Esophagus squamous epithelium (tissue), 5 donors: ENCODE results near the gene ADIG. TPM values are rescaled to one million over a fixed set of nuclear protein-coding genes. Genes with fewer than 3 reads are reported as not detected.

Source experiments
- DNase-seq: peaks from one replicate; lab custom pipeline; 2025; lab: John Stamatoyannopoulos, UW
- H3K27ac ChIP-seq, 4 donors: fragments of 200-600 bp; sonication (generic); one replicate each; pipeline ENCODE4 v1.5.1; 2016 to 2019; ENCODE audit warnings: mild to moderate bottlenecking in 1 of 4
- H3K27me3 ChIP-seq, 4 donors: fragments of 200-600 bp; sonication (generic); 1 replicate in 3 of 4; 2 replicates in 1 of 4; pipeline versions ENCODE4 v1.5.1 to v1.6.0; 2017 to 2021; ENCODE audit warnings: antibody characterized with exemption in 1 of 4
- H3K36me3 ChIP-seq, 3 donors: fragments of 200-600 bp; sonication (generic); one replicate each; pipeline ENCODE4 v1.5.1; 2016 to 2019
- H3K4me1 ChIP-seq, 3 donors: fragments of 200-600 bp; sonication (generic); one replicate each; pipeline ENCODE4 v1.5.1; 2017 to 2019
- H3K4me3 ChIP-seq, 4 donors: fragments of 200-600 bp; sonication (generic); 1 replicate in 3 of 4; 2 replicates in 1 of 4; pipeline ENCODE4 v1.5.1; 2016 to 2019; ENCODE audit warnings: mild to moderate bottlenecking in 2 of 4, moderate library complexity in 1 of 4
- H3K9me3 ChIP-seq, 3 donors: fragments of 200-600 bp; sonication (generic); one replicate each; pipeline ENCODE4 v1.5.1; 2016 to 2019
- POLR2A ChIP-seq, 4 donors: fragments of 450-650 bp; IDR thresholded peaks; one replicate each; pipeline ENCODE4 v1.6.1; 2017; ENCODE audit warnings: antibody characterized with exemption in 4 of 4, mild to moderate bottlenecking in 4 of 4, moderate library complexity in 3 of 4
- WGBS, 2 donors: methylation state at CpG; one replicate each; pipeline ENCODE4 v1.1.5; 2018; 5-methylcytosine and 5-hydroxymethylcytosine counted together
- intact Hi-C: fragments of 100-400 bp; cut with DNase I; formaldehyde crosslinking; loops from one replicate; pipeline ENCODE4 v1.15.0; 2022
- total RNA-seq, 4 donors: library from RNA; depleted of rRNA; stranded (reverse); fragments of >200 nt; gene quantifications; one replicate each; pipeline ENCODE4 v1.1.0, GENCODE V29; 2016
- TF ChIP-seq, protein P1 (sequence below), 6 experiments: fragments of 450-650 bp in 4 of 6; fragments of 200-600 bp in 2 of 6; sonication (generic) in 2 of 6; IDR thresholded peaks; one replicate each; pipeline ENCODE4 v1.5.1; 2016 to 2019; ENCODE audit warnings: antibody characterized with exemption in 6 of 6, mild to moderate bottlenecking in 4 of 6, moderate library complexity in 4 of 6
- donor health status: DM: yes; HTN: yes; CAD: no.

ADIG gene
- total RNA-seq, 4 donors from 2014 or later, result not detected

DNA sequence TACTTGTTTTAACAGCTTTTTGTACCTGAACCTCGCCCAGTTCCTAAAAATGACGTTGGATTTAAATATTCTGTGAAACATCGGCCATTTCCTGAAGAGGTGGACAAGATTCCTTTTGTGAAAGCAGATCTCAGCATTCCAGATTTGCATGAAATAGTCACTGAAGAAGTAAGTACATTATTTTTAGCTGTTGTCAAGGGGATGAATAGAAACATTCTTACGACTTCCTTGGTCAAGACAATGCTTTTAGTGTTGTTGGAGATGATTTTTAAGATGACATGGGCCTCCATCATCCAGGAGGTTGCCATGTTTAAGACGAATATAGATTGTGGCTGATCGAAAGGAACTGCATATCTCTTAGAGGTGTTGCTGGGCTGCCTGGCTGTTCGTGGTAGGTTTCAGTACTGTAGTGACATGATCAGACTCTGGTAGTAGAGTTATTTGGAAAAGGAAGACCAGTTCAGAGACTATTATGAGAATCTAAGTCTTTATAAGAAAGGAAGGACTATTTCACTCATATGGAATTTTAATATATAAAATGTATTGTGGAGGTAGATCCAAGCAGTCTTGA lies 29.9 kb upstream of the ADIG start:
- Histone ChIP-seq H3K36me3 (peaks cover 0 to 100% (median 6%) of the 10 kb centered on the region in 3 donors), H3K4me3 (no peak overlapping the region), H3K4me1 (no peaks in the 10 kb centered on the region), H3K27ac (no peak overlapping the region), H3K27me3 (no peaks in the 10 kb centered on the region), H3K9me3 (no peaks in the 10 kb centered on the region)
- WGBS, 2 donors, result 83 to 89% methylated on average over 7 of the region's 7 CpGs
- intact Hi-C loops, result no loop called here
- no peak for DNase-seq
- no peak for TF ChIP-seq POLR2A (IDR thresholded peaks at IDR 0.05)
- TF ChIP-seq, protein P1, sequence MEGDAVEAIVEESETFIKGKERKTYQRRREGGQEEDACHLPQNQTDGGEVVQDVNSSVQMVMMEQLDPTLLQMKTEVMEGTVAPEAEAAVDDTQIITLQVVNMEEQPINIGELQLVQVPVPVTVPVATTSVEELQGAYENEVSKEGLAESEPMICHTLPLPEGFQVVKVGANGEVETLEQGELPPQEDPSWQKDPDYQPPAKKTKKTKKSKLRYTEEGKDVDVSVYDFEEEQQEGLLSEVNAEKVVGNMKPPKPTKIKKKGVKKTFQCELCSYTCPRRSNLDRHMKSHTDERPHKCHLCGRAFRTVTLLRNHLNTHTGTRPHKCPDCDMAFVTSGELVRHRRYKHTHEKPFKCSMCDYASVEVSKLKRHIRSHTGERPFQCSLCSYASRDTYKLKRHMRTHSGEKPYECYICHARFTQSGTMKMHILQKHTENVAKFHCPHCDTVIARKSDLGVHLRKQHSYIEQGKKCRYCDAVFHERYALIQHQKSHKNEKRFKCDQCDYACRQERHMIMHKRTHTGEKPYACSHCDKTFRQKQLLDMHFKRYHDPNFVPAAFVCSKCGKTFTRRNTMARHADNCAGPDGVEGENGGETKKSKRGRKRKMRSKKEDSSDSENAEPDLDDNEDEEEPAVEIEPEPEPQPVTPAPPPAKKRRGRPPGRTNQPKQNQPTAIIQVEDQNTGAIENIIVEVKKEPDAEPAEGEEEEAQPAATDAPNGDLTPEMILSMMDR (IDR thresholded peaks at IDR 0.05), result no peak

DNA sequence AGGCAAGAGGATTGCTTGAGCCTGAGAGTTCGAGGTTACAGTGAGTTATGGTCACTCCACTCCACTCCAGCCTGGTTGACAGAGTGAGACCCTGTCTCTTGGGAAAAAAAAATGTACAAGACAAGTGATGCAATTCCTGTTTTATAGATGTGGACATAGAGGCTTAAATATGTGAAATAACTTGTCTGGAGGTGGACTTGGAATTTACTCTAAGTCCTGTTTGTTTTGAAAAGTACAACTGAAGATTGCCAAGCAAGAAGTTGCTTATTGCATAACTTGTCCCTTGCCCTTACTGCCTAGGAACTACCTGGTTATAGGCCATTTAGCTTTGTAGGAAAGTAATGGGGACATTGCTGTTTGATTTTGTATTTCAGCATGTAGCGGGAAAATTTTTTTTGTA lies 26.0 kb upstream of the ADIG start:
- no peak overlapping the region for H3K27ac ChIP-seq
- WGBS, 2 donors, result 91 to 100% methylated on average over 2 of the region's 2 CpGs
- H3K27me3 ChIP-seq, result no peaks in the 10 kb centered on the region
- no peaks in the 10 kb centered on the region for H3K4me1 ChIP-seq
- intact Hi-C loops, result no loop called here
- H3K4me3 ChIP-seq, result no peak overlapping the region
- H3K9me3 ChIP-seq, result no peaks in the 10 kb centered on the region
- no peak for DNase-seq
- TF ChIP-seq, protein P1 (IDR thresholded peaks at IDR 0.05), result no peak
- no peak for TF ChIP-seq POLR2A (IDR thresholded peaks at IDR 0.05)
- H3K36me3 ChIP-seq, result peaks cover 0 to 100% (median 0%) of the 10 kb centered on the region in 3 donors

DNA sequence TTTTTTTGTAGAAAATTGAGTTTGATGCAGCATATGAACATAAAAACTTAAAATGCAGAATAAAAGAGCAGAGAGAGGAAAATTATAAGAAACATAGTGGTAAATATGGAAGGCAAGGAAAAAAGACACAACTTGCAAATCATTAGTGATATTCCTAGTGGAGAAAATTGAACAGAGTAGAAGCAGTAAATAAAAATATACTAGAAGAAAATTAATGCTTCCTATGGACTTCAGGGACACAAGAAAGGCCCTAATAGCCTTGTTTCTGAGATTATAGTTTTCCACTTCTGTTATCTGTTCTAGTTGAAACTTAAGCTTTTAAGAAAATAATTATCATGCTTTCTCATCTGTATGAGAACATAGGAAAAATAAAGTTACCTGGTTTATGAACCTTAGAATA lies 25.6 kb upstream of the ADIG start:
- no peak overlapping the region for H3K27ac ChIP-seq
- TF ChIP-seq POLR2A (IDR thresholded peaks at IDR 0.05), result no peak
- TF ChIP-seq, protein P1 (IDR thresholded peaks at IDR 0.05), result no peak
- DNase-seq, result no peak
- no peaks in the 10 kb centered on the region for H3K27me3 ChIP-seq
- intact Hi-C loops, result no loop called here
- H3K4me1 ChIP-seq, result no peaks in the 10 kb centered on the region
- H3K9me3 ChIP-seq, result no peaks in the 10 kb centered on the region
- H3K36me3 ChIP-seq, result peaks cover 0 to 100% (median 0%) of the 10 kb centered on the region in 3 donors
- no peak overlapping the region for H3K4me3 ChIP-seq

DNA sequence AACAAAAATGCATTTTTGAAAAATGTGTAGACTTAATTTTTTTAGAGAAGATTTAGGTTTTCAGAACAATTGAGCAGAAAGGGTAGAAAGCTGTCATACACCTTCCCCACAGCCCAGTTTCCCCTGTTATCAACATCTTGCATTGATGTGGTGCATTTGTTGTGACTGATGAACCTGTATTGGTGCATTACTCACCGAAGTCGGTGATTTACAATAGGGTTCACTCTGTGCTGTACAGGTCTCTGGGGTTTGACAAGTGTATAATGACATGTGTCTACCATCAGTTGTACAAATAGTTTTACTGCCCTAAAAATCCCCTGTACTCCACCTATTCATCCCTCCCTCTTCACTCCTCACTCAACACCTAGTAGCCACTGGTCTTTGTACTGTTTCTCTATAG lies 23.8 kb upstream of the ADIG start:
- Histone ChIP-seq H3K27ac (no peak overlapping the region), H3K4me1 (no peaks in the 10 kb centered on the region), H3K9me3 (no peaks in the 10 kb centered on the region), H3K4me3 (no peak overlapping the region), H3K36me3 (peaks cover 0 to 100% (median 0%) of the 10 kb centered on the region in 3 donors), H3K27me3 (no peaks in the 10 kb centered on the region)
- no peak for TF ChIP-seq POLR2A (IDR thresholded peaks at IDR 0.05)
- TF ChIP-seq, protein P1 (IDR thresholded peaks at IDR 0.05), result no peak
- intact Hi-C loops, result no loop called here
- no peak for DNase-seq
- 100% methylated on average over 2 of the region's 2 CpGs for WGBS, 2 donors

DNA sequence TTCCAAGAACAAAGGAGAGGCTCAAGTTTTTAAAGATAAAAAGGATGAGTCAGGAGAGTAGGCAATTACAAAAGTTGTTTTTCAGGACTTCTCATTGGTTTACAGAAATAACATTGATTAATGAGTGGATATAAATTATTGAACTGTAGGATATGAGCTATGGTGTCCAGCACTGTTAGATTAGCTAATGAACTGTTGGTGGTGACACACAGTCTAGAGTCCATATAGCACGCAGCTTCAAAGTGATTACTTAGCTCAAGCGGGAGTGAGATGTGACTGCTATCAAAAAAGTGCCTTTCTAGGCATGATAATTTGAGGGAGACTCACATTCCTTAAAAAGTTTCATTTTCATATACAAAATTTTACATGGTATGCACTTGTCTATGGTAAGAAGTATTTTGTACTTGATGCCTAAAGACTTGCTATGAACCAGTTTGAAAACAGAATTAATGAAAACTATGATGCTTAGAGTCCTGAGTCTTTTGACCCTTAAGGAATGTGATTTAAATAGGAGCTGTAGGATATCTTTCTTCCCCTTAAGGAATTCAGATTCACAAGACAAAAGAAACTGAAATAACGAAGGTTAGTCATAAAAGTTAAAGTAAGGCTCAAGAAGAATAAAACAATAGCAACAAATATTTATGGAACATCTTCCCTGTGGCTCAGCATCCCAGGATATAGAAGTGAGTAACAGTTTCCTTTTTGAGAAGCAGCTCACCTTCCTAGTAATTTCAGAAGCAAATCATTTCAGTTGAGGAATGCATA lies 22.2 kb upstream of the ADIG start:
- intact Hi-C loops, result no loop called here
- TF ChIP-seq POLR2A (IDR thresholded peaks at IDR 0.05), result no peak
- TF ChIP-seq, protein P1 (IDR thresholded peaks at IDR 0.05), result no peak
- 89 to 95% methylated on average over 3 of the region's 3 CpGs for WGBS, 2 donors
- Histone ChIP-seq H3K9me3 (no peaks in the 10 kb centered on the region), H3K36me3 (peaks cover 0 to 100% (median 0%) of the 10 kb centered on the region in 3 donors), H3K4me3 (no peak overlapping the region), H3K27me3 (no peaks in the 10 kb centered on the region), H3K4me1 (no peaks in the 10 kb centered on the region), H3K27ac (no peak overlapping the region)
- no peak for DNase-seq
